NK-92 treated with Interleukin-12 subunit alpha and Interleukin-12 subunit beta, amount 100 ng/mL, for 24 hours (cell line): ENCODE data around the gene HCRTR1.

Experiments used
- DNase-seq: peaks from one replicate; lab custom pipeline; 2025; lab: John Stamatoyannopoulos, UW

HCRTR1 gene

GRCh38 chr1:31667065-31667785, 49.7 kb downstream of the HCRTR1 start:
- no peak for DNase-seq

- DNase-seq: no peak
Measured at GRCh38 chr1:31668303-31668883, 50.9 kb downstream of the HCRTR1 start.

GRCh38 chr1:31669433-31669785, 51.9 kb downstream of the HCRTR1 start:
- DNase-seq: no peak

- DNase-seq: no peak
Measured at GRCh38 chr1:31669786-31670592, 52.5 kb downstream of the HCRTR1 start.

- no peak for DNase-seq
Measured at GRCh38 chr1:31670593-31670964, 53.1 kb downstream of the HCRTR1 start.

GRCh38 chr1:31671147-31671546, 53.7 kb downstream of the HCRTR1 start:
- no peak for DNase-seq

GRCh38 chr1:31671561-31672201, 54.2 kb downstream of the HCRTR1 start:
- no peak for DNase-seq

- no peak for DNase-seq
Measured at GRCh38 chr1:31672986-31673385, 55.5 kb downstream of the HCRTR1 start.

- DNase-seq: no peak
Measured at GRCh38 chr1:31673433-31673832, 55.9 kb downstream of the HCRTR1 start.

GRCh38 chr1:31674626-31675025, 57.1 kb downstream of the HCRTR1 start:
- DNase-seq: no peak

- no peak for DNase-seq
Measured at GRCh38 chr1:31675161-31675560, 57.7 kb downstream of the HCRTR1 start.

GRCh38 chr1:31675756-31676155, 58.3 kb downstream of the HCRTR1 start:
- DNase-seq: no peak
